Thoracic aorta (tissue), 2 donors: ENCODE data around the gene MAP3K5. TPM values are rescaled to one million over a fixed set of nuclear protein-coding genes. Genes with fewer than 3 reads are reported as not detected.

Experiments
- ATAC-seq: fragments of 150-250 bp; one replicate; pipeline ENCODE4 v1.8.0; 2017; ENCODE audit warnings: low read depth; ENCODE audit not compliant: insufficient number of reproducible peaks, low FRiP score
- DNase-seq: peaks from one replicate; pipeline ENCODE4 v3.0.0-alpha.2; 2020; ENCODE audit warnings: low spot score
- H3K27ac ChIP-seq, 2 donors: fragments of 200-600 bp; sonication (generic); 1 replicate in 1 of 2; 2 replicates in 1 of 2; pipeline ENCODE4 v1.5.1; 2016; ENCODE audit warnings: mild to moderate bottlenecking in 2 of 2, moderate library complexity in 2 of 2
- H3K27me3 ChIP-seq: fragments of 200-600 bp; sonication (generic); replicated peaks from 2 replicates; pipeline ENCODE4 v1.6.0; 2016; ENCODE audit warnings: mild to moderate bottlenecking; ENCODE audit not compliant: insufficient read depth
- H3K36me3 ChIP-seq: fragments of 200-600 bp; sonication (generic); one replicate; pipeline ENCODE4 v1.5.1; 2016
- H3K4me1 ChIP-seq, 2 donors: fragments of 200-600 bp; sonication (generic); 1 replicate in 1 of 2; 2 replicates in 1 of 2; pipeline versions ENCODE4 v1.5.1 to v1.6.0; 2016; ENCODE audit warnings: low read depth in 2 of 2, mild to moderate bottlenecking in 1 of 2; ENCODE audit not compliant: control insufficient read depth in 1 of 2
- H3K4me3 ChIP-seq: fragments of 200-600 bp; sonication (generic); 2 replicates; pipeline ENCODE4 v1.5.1; 2016; ENCODE audit warnings: mild to moderate bottlenecking
- H3K9me3 ChIP-seq: fragments of 200-600 bp; sonication (generic); 2 replicates; pipeline ENCODE4 v1.5.1; 2016
- CTCF ChIP-seq: fragments of 200-600 bp; sonication (generic); IDR thresholded peaks from one replicate; pipeline ENCODE4 v1.5.1; 2019; ENCODE audit warnings: antibody characterized with exemption
- total RNA-seq, 2 donors: library from RNA; depleted of rRNA; stranded (reverse); fragments of >200 nt; gene quantifications; one replicate each; pipeline versions ENCODE4 v1.1.0 to v1.2.3, GENCODE V29; 2016

The MAP3K5 gene
- total RNA-seq, 2 donors from 2014 or later = 73.6 to 101 TPM

- DNase-seq (no peak), ATAC-seq (no peak)
- H3K27ac ChIP-seq = peak overlapping the region in 1 of 2 donors; percentile 40
- no peaks in the 10 kb centered on the region for H3K27me3 ChIP-seq
- no peak for TF ChIP-seq CTCF
- no peak overlapping the region for H3K4me3 ChIP-seq
- no peaks in the 10 kb centered on the region for H3K36me3 ChIP-seq
- no peaks in the 10 kb centered on the region for H3K9me3 ChIP-seq
- H3K4me1 ChIP-seq = peaks cover 61 to 91% of the 10 kb centered on the region in 2 donors
Measured at GRCh38 chr6:136782021-136782770, 10.1 kb downstream of the MAP3K5 start.

- Histone ChIP-seq H3K4me1 (peaks cover 54 to 88% of the 10 kb centered on the region in 2 donors), H3K27me3 (no peaks in the 10 kb centered on the region), H3K4me3 (no peak overlapping the region), H3K9me3 (no peaks in the 10 kb centered on the region), H3K27ac (no peak overlapping the region), H3K36me3 (no peaks in the 10 kb centered on the region)
- ATAC-seq (no peak), DNase-seq (no peak)
- TF ChIP-seq CTCF = no peak
Measured at GRCh38 chr6:136780972-136781371, 11.3 kb downstream of the MAP3K5 start.

GRCh38 chr6:136779682-136780081 lies 12.6 kb downstream of the MAP3K5 start:
- H3K27me3 ChIP-seq = no peaks in the 10 kb centered on the region

GRCh38 chr6:136777651-136778050 lies 14.6 kb downstream of the MAP3K5 start:
- H3K4me3 ChIP-seq = no peak overlapping the region
- no peak overlapping the region for H3K27ac ChIP-seq
- no peak for TF ChIP-seq CTCF
- ATAC-seq (no peak), DNase-seq (no peak)
- H3K36me3 ChIP-seq = no peaks in the 10 kb centered on the region
- H3K27me3 ChIP-seq = no peaks in the 10 kb centered on the region
- peaks cover 57 to 88% of the 10 kb centered on the region in 2 donors for H3K4me1 ChIP-seq
- H3K9me3 ChIP-seq = no peaks in the 10 kb centered on the region

More at GRCh38 chr6:136779682-136780081, 12.6 kb downstream of the MAP3K5 start:
- peaks cover 54 to 88% of the 10 kb centered on the region in 2 donors for H3K4me1 ChIP-seq
- no peak for TF ChIP-seq CTCF
- no peaks in the 10 kb centered on the region for H3K9me3 ChIP-seq
- DNase-seq (no peak), ATAC-seq (no peak)
- no peak overlapping the region for H3K4me3 ChIP-seq
- H3K36me3 ChIP-seq = no peaks in the 10 kb centered on the region
- no peak overlapping the region for H3K27ac ChIP-seq

GRCh38 chr6:136775548-136775947 lies 16.7 kb downstream of the MAP3K5 start:
- DNase-seq (no peak), ATAC-seq (no peak)
- no peaks in the 10 kb centered on the region for H3K36me3 ChIP-seq
- H3K9me3 ChIP-seq = no peaks in the 10 kb centered on the region
- H3K4me3 ChIP-seq = no peak overlapping the region
- H3K27ac ChIP-seq = peak overlapping the region in 1 of 2 donors; percentile 81
- no peaks in the 10 kb centered on the region for H3K27me3 ChIP-seq
- TF ChIP-seq CTCF = no peak
- peaks cover 55 to 87% of the 10 kb centered on the region in 2 donors for H3K4me1 ChIP-seq
